ENCODE data around the gene ARFGAP1. TPM values are rescaled to one million over a fixed set of nuclear protein-coding genes. Genes with fewer than 3 reads are reported as not detected.

The ARFGAP1 gene
- total and polyA plus RNA-seq, 2 of the 8 experiments (the other 6 are each of a cell fraction or from before 2014, with no cell fraction given) = 93.7 to 100 TPM

- WGBS, 2 experiments (ENCODE audit: extremely low coverage in 1 of 2, insufficient coverage in 1 of 2, insufficient read length in 1 of 2, insufficient replicate concordance in 2 of 2, low coverage in 1 of 2, low lambda C conversion rate in 2 of 2, missing lambda C conversion rate in 1 of 2) = 56% methylated on average over 50 of the region's 50 CpGs; no CpG with 5 or more reads in 1 of the 2 experiments
- H3K4me1 ChIP-seq (replicated peaks in 1 of 4; ENCODE audit: control insufficient read depth in 3 of 4, insufficient read depth in 4 of 4, low read length in 3 of 4) = peaks cover 0 to 20% (median 12%) of the 10 kb centered on the region in 4 experiments; a peak in 4 of 7 replicates
- no peak for FAIRE-seq
- no peak overlapping the region for H3K14ac ChIP-seq (ENCODE audit: insufficient read length)
- H3K36me3 ChIP-seq (ENCODE audit: control insufficient read depth in 2 of 4, insufficient read depth in 4 of 4, low read length in 3 of 4) = no peaks in the 10 kb centered on the region
- H3K9ac ChIP-seq (replicated peaks in 1 of 4; ENCODE audit: extremely low read depth in 1 of 4, low read depth in 3 of 4, low read length in 3 of 4) = no peak overlapping the region
- H2BK20ac ChIP-seq (ENCODE audit: low read length) = no peak overlapping the region
- no peak overlapping the region for H3K4ac ChIP-seq (replicated peaks; ENCODE audit: insufficient read length, low read depth, low read length)
- H3K79me1 ChIP-seq (ENCODE audit: low read depth, low read length) = no peaks in the 10 kb centered on the region
- CTCF ChIA-PET (ENCODE audit: partially characterized antibody) = interaction anchor here (0.6 to 7.0 kb wide), 11 partner anchors 11 to 262 kb away, joined by 3 to 103 read pairs (median 4); partner anchors contain the start of genes ARFGAP1 and BIRC7
- TF ChIP-seq, protein P1, sequence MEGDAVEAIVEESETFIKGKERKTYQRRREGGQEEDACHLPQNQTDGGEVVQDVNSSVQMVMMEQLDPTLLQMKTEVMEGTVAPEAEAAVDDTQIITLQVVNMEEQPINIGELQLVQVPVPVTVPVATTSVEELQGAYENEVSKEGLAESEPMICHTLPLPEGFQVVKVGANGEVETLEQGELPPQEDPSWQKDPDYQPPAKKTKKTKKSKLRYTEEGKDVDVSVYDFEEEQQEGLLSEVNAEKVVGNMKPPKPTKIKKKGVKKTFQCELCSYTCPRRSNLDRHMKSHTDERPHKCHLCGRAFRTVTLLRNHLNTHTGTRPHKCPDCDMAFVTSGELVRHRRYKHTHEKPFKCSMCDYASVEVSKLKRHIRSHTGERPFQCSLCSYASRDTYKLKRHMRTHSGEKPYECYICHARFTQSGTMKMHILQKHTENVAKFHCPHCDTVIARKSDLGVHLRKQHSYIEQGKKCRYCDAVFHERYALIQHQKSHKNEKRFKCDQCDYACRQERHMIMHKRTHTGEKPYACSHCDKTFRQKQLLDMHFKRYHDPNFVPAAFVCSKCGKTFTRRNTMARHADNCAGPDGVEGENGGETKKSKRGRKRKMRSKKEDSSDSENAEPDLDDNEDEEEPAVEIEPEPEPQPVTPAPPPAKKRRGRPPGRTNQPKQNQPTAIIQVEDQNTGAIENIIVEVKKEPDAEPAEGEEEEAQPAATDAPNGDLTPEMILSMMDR (IDR thresholded peaks at IDR 0.05; ENCODE audit: control extremely low read depth in 1 of 3, insufficient read depth in 1 of 3, low read depth in 1 of 3, low read length in 3 of 3) = 0 out of 4 replicates have a peak, but pooled peaks of 1 of the 3 experiments have one; percentile 5
- TF ChIP-seq USF2 (IDR thresholded peaks at IDR 0.05; ENCODE audit: low read length) (peak; percentile 63; the same call in 1 of the 2 replicates), CBX8 (IDR thresholded peaks at IDR 0.05; ENCODE audit: borderline replicate concordance, low read depth, low read length) (no peak), MAX (IDR thresholded peaks at IDR 0.05) (peak; percentile 60)
- TF ChIP-seq, protein P2, sequence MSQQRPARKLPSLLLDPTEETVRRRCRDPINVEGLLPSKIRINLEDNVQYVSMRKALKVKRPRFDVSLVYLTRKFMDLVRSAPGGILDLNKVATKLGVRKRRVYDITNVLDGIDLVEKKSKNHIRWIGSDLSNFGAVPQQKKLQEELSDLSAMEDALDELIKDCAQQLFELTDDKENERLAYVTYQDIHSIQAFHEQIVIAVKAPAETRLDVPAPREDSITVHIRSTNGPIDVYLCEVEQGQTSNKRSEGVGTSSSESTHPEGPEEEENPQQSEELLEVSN (IDR thresholded peaks at IDR 0.05) = peak; percentile 78
- no peak overlapping the region for H3K18ac ChIP-seq (ENCODE audit: extremely low read depth, low read length)
- no peaks in the 10 kb centered on the region for H3K9me3 ChIP-seq (ENCODE audit: insufficient read depth in 2 of 2, low read depth in 1 of 2, low read length in 1 of 2)
- DNase-seq (ENCODE audit: low read depth in 1 of 2, low spot score in 2 of 2) = peak in 1 of 2 experiments; percentile 72
- H3K27me3 ChIP-seq (replicated peaks in 1 of 4; ENCODE audit: control insufficient read depth in 3 of 4, extremely low read depth in 1 of 4, insufficient read depth in 3 of 4, low read length in 3 of 4) = peaks cover 0 to 1% (median under 1%) of the 10 kb centered on the region in 4 experiments; a peak in 4 of 7 replicates
- H3K27ac ChIP-seq (ENCODE audit: low read depth, low read length) = no peak overlapping the region
- no peak overlapping the region for H2BK5ac ChIP-seq (ENCODE audit: low read depth, low read length)
- peak overlapping the region; percentile 24; the same call in 1 of the 2 replicates for H2AK5ac ChIP-seq (ENCODE audit: low read depth, low read length)
- H3K4me2 ChIP-seq (ENCODE audit: insufficient read depth in 1 of 2, low read depth in 2 of 2, low read length in 2 of 2) = peak overlapping the region in 1 of 2 experiments; percentile 48; a peak in 2 of 4 replicates
- no peak overlapping the region for H3K23ac ChIP-seq (ENCODE audit: insufficient read length)
- peak overlapping the region; percentile 21 for H4K5ac ChIP-seq (ENCODE audit: insufficient read length, low read depth, low read length)
- H4K20me1 ChIP-seq (replicated peaks in 1 of 2; ENCODE audit: control insufficient read depth in 1 of 2, insufficient read depth in 2 of 2, low read length in 2 of 2) = no peaks in the 10 kb centered on the region
- H3K4me3 ChIP-seq (ENCODE audit: extremely low read depth in 1 of 4, insufficient read depth in 2 of 4, low read depth in 3 of 4, low read length in 4 of 4) = no peak overlapping the region
- peak overlapping the region; percentile 60; the same call in 1 of the 2 replicates for H2BK12ac ChIP-seq (ENCODE audit: low read depth, low read length)
- POLR2A ChIA-PET (ENCODE audit: partially characterized antibody) = interaction anchor here (0.8 to 2.4 kb wide), 6 partner anchors 11 to 56 kb away, joined by 3 to 10 read pairs (median 4); partner anchors contain the start of gene BIRC7
- H3K79me2 ChIP-seq (ENCODE audit: control insufficient read depth in 1 of 2, insufficient read depth in 2 of 2, low read length in 2 of 2) = no peaks in the 10 kb centered on the region
- H2BK120ac ChIP-seq (replicated peaks; ENCODE audit: low read depth, low read length) = no peak overlapping the region
- no peaks in the 10 kb centered on the region for H3K23me2 ChIP-seq (ENCODE audit: low read depth, low read length)
- H4K91ac ChIP-seq (replicated peaks; ENCODE audit: insufficient read length, low read length) = peak overlapping the region; percentile 49
- 0 out of 2 replicates have a peak overlapping the region, but pooled peaks have one; percentile 29 for H2BK15ac ChIP-seq (ENCODE audit: low read length)
- no peak overlapping the region for H2AFZ ChIP-seq (ENCODE audit: low read length)
- peak overlapping the region; percentile 79; the same call in 1 of the 2 replicates for H4K8ac ChIP-seq (ENCODE audit: extremely low read depth, insufficient read depth, low read length)
- no peak overlapping the region for H3K56ac ChIP-seq (replicated peaks; ENCODE audit: insufficient read length, low read depth, low read length)
Observed at GRCh38 chr20:63246490-63247288, 25.9 kb upstream of the ARFGAP1 start.
